Ovary (tissue), 9 donors: ENCODE measurements around the gene CGNL1. TPM values are rescaled to one million over a fixed set of nuclear protein-coding genes. Genes with fewer than 3 reads are reported as not detected.

Source experiments
- DNase-seq, 5 donors: peaks; one replicate each; pipeline ENCODE4 v3.0.0-alpha.2; 2019 to 2020
- H3K27ac ChIP-seq, 2 donors: fragments of 200-600 bp; one replicate each; pipeline versions ENCODE4 v1.5.1 to v1.8.0; 2019 to 2022
- H3K27me3 ChIP-seq: fragments of 200-600 bp; one replicate; pipeline ENCODE4 v1.8.0; 2022
- H3K36me3 ChIP-seq: fragments of 200-600 bp; sonication (generic); one replicate; pipeline ENCODE4 v1.5.1; 2019
- H3K4me1 ChIP-seq: one replicate; pipeline ENCODE4 v1.8.1; 2013; ENCODE audit warnings: mild to moderate bottlenecking, moderate library complexity; ENCODE audit not compliant: insufficient read depth
- H3K4me3 ChIP-seq: fragments of 200-600 bp; sonication (generic); one replicate; pipeline ENCODE4 v1.5.1; 2017
- H3K9me3 ChIP-seq, 2 donors: fragments of 200-600 bp in 1 of 2; sonication (generic) in 1 of 2; one replicate each; pipeline versions ENCODE4 v1.5.1 to v1.8.1; 2013 to 2019; ENCODE audit warnings: mild to moderate bottlenecking in 1 of 2, moderate library complexity in 1 of 2
- EP300 ChIP-seq: sonication (generic); formaldehyde crosslinking; IDR thresholded peaks from one replicate; pipeline ENCODE4 v1.6.1; 2017; ENCODE audit warnings: antibody characterized with exemption
- POLR2A ChIP-seq: fragments of 450-650 bp; IDR thresholded peaks from one replicate; pipeline ENCODE4 v1.6.1; 2017; ENCODE audit warnings: antibody characterized with exemption, mild to moderate bottlenecking, moderate library complexity
- WGBS, 3 donors: extraction: QIAGEN DNeasy Blood & Tissue Kit in 1 of 3; methylation state at CpG; one replicate each; pipeline versions ENCODE4 v1.1.5 to v1.1.7; 2013 to 2017; 5-methylcytosine and 5-hydroxymethylcytosine counted together
- intact Hi-C, 4 donors: fragments of 100-400 bp; cut with DNase I; formaldehyde crosslinking; loops; one replicate each; pipeline versions ENCODE4 v1.11.0 to v1.15.1; 2022 to 2023
- polyA plus RNA-seq, 2 donors: library from polyadenylated mRNA; stranded (reverse); fragments of 200-250 nt in 1 of 2; fragments of 350-450 nt in 1 of 2; fragmentation: Illumina TruSeq in 1 of 2; extraction: RNeasy Lipid Tissue Mini Kit (QIAGEN cat#74804) in 1 of 2; gene quantifications; one replicate each; pipeline ENCODE4 v1.2.3, GENCODE V29; 2013 to 2014
- total RNA-seq, 7 donors: library from RNA; depleted of rRNA in 2 of 7; stranded (reverse); fragments of >200 nt in 2 of 7; fragmentation: NEBNext Ultra II Directional in 3 of 7; extraction: Animal tissue kit (Norgen Biotek cat#: 25700) in 3 of 7; gene quantifications; one replicate each; pipeline versions ENCODE4 v1.1.0 to v1.2.4, GENCODE V29; 2016 to 2023
- TF ChIP-seq, protein P1 (sequence below), 3 donors: fragments of 450-650 bp in 2 of 3; fragments of 200-600 bp in 1 of 3; IDR thresholded peaks; one replicate each; pipeline versions ENCODE4 v1.5.1 to v1.8.0; 2016 to 2022; ENCODE audit warnings: antibody characterized with exemption in 3 of 3, mild to moderate bottlenecking in 1 of 3
- donor health status: DM: no; HTN: no; CAD: no; lungs with moderate emphysema.
- donor health status: DM: no; HTN: no; CAD: no.
- donor health status: Bipolar disorder and iron deficiency.
- donor health status: DM: yes; HTN: yes; CAD: no.
- donor health status: DM: no; HTN: no; CAD: no.
- donor health status: DM: yes; HTN: yes; CAD: no.

The CGNL1 gene
- total and polyA plus RNA-seq, 9 donors = 7.8 to 26.1 (median 13.6) TPM

GRCh38 chr15:57553526-57553925 lies 177.2 kb downstream of the CGNL1 start:
- no peaks in the 10 kb centered on the region for H3K27me3 ChIP-seq
- H3K27ac ChIP-seq = no peak overlapping the region
- H3K4me1 ChIP-seq = peaks cover 8% of the 10 kb centered on the region
- H3K9me3 ChIP-seq = no peaks in the 10 kb centered on the region
- H3K4me3 ChIP-seq = no peak overlapping the region
- intact Hi-C loops = loop anchor here in 2 of 4 donors (10.0 kb wide), 3 partner anchors 171 to 311 kb away; no protein-coding TSS in a partner anchor
- no peaks in the 10 kb centered on the region for H3K36me3 ChIP-seq
- TF ChIP-seq POLR2A = no peak
- no peak for TF ChIP-seq EP300
- TF ChIP-seq, protein P1, sequence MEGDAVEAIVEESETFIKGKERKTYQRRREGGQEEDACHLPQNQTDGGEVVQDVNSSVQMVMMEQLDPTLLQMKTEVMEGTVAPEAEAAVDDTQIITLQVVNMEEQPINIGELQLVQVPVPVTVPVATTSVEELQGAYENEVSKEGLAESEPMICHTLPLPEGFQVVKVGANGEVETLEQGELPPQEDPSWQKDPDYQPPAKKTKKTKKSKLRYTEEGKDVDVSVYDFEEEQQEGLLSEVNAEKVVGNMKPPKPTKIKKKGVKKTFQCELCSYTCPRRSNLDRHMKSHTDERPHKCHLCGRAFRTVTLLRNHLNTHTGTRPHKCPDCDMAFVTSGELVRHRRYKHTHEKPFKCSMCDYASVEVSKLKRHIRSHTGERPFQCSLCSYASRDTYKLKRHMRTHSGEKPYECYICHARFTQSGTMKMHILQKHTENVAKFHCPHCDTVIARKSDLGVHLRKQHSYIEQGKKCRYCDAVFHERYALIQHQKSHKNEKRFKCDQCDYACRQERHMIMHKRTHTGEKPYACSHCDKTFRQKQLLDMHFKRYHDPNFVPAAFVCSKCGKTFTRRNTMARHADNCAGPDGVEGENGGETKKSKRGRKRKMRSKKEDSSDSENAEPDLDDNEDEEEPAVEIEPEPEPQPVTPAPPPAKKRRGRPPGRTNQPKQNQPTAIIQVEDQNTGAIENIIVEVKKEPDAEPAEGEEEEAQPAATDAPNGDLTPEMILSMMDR (IDR thresholded peaks at IDR 0.05) = no peak
- no peak for DNase-seq
- 96 to 98% (median 97%) methylated on average over 5 of the region's 5 CpGs for WGBS, 3 donors

DNA sequence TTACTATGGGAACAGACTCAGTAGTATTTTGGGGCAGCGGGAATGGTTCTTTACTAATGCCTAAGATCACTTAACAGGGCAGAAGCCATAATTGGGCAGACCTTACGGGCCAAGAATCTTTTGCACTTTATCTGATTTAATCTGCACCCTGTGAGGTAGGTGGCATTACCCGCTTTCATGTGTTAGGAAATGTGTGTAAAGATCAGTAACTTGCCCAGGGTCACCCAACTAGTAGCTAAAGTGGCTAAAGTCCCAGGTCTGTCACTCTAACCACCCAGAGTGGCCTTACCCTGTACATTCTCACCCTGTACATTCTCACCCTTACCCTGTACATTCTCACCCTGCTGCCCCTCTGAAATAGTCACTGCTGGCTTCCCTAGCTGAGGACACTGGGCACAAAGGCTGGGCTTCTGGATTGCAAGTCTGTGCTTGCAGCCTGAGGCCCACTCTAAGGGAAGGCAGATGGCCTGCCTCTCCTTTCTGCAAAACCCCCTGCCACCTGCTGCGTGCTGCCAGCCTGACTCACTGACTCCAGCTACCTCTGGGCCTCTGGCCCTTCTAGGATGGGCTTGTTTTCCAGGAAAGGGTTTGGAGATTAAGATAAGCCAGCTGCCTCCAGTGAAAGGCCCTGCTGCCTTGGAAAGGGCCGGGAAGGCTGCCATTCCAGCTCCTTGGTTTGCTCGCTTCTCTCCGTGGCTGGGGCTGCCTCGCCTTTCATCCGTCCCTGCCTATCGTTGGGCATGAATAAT lies 177.9 kb downstream of the CGNL1 start:
- H3K27ac ChIP-seq = no peak overlapping the region
- H3K27me3 ChIP-seq = no peaks in the 10 kb centered on the region
- peak in 1 of 5 donors; percentile 43 for DNase-seq
- peaks cover 8% of the 10 kb centered on the region for H3K4me1 ChIP-seq
- H3K4me3 ChIP-seq = no peak overlapping the region
- WGBS, 3 donors = 34 to 48% (median 38%) methylated on average over 10 of the region's 10 CpGs
- H3K36me3 ChIP-seq = no peaks in the 10 kb centered on the region
- no peaks in the 10 kb centered on the region for H3K9me3 ChIP-seq
- intact Hi-C loops = loop anchor here in 2 of 4 donors (10.0 kb wide), 3 partner anchors 171 to 311 kb away; no protein-coding TSS in a partner anchor
- TF ChIP-seq EP300 (no peak), POLR2A (no peak)
- TF ChIP-seq, protein P1 (IDR thresholded peaks at IDR 0.05) = no peak

- Histone ChIP-seq H3K36me3 (no peaks in the 10 kb centered on the region), H3K4me1 (peaks cover 8% of the 10 kb centered on the region), H3K9me3 (no peaks in the 10 kb centered on the region), H3K27me3 (no peaks in the 10 kb centered on the region), H3K27ac (no peak overlapping the region), H3K4me3 (no peak overlapping the region)
- DNase-seq = peak in 1 of 5 donors; percentile 50
- no peak for TF ChIP-seq POLR2A
- TF ChIP-seq EP300 = no peak
- TF ChIP-seq, protein P1 (IDR thresholded peaks at IDR 0.05) = no peak
- intact Hi-C loops = loop anchor here in 2 of 4 donors (10.0 kb wide), 3 partner anchors 170 to 310 kb away; no protein-coding TSS in a partner anchor
- WGBS, 3 donors = 22 to 29% (median 24%) methylated on average over 4 of the region's 4 CpGs
Observed at GRCh38 chr15:57554812-57555179, 178.5 kb downstream of the CGNL1 start.

DNA sequence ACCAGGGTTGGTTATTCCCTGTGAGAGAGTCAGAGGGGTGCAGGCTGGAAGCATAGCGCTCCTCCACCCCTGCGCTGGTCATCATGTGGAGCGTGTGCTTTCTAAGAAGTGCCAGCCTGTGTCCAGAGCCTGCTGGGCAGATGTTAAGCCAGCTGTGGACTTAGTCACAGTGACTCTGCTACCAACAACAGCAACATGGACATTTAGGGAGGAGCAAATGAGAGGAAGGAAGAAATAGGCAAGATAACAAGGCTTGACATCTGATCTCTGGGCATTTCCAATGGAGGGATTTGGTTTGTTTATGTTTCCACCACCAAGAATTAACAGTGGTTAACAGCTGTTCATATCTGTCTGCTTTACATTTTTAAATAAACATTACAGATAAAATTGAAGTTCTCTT lies 179.0 kb downstream of the CGNL1 start:
- no peaks in the 10 kb centered on the region for H3K9me3 ChIP-seq
- no peak overlapping the region for H3K27ac ChIP-seq
- 60 to 80% (median 67%) methylated on average over 3 of the region's 3 CpGs for WGBS, 3 donors
- no peaks in the 10 kb centered on the region for H3K36me3 ChIP-seq
- H3K4me1 ChIP-seq = peaks cover 8% of the 10 kb centered on the region
- intact Hi-C loops = loop anchor here in 2 of 4 donors (10.0 kb wide), 3 partner anchors 170 to 310 kb away; no protein-coding TSS in a partner anchor
- no peaks in the 10 kb centered on the region for H3K27me3 ChIP-seq
- no peak for DNase-seq
- H3K4me3 ChIP-seq = no peak overlapping the region
- TF ChIP-seq EP300 = no peak

DNA sequence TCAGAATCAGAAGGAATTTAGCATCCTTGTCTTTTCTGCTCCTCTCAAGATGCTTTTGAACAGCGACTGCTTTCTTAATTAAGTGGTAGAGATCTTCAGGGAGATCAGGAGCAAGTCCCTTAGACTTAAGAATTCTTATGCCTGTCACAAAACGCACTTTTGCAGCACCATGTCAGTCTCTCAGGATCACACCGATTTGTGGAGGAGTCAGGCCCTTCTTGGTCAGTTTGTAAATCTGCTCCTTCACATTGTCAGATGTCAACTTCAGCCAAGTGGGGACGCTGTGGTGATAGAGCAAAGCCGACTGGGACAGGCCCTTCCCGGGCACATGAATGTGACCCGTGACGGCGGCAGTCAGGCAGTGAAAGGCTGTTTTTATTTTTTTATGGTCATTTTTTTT lies 179.7 kb downstream of the CGNL1 start:
- DNase-seq = no peak
- Histone ChIP-seq H3K4me3 (no peak overlapping the region), H3K27me3 (no peaks in the 10 kb centered on the region), H3K36me3 (no peaks in the 10 kb centered on the region), H3K9me3 (no peaks in the 10 kb centered on the region), H3K4me1 (peaks cover 8% of the 10 kb centered on the region), H3K27ac (no peak overlapping the region)
- 79 to 88% (median 87%) methylated on average over 9 of the region's 9 CpGs for WGBS, 3 donors
- intact Hi-C loops = loop anchor here in 2 of 4 donors (10.0 kb wide), 3 partner anchors 169 to 309 kb away; no protein-coding TSS in a partner anchor
- TF ChIP-seq EP300 (no peak), POLR2A (no peak)
- TF ChIP-seq, protein P1 (IDR thresholded peaks at IDR 0.05) = no peak
